Fibroblast of lung (primary cell): ENCODE data around the gene SLC17A9. TPM values are rescaled to one million over a fixed set of nuclear protein-coding genes. Genes with fewer than 3 reads are reported as not detected.

Experiments used
- DNase-seq, 2 donors: peaks; one replicate each; pipeline versions ENCODE4 v3.0.0 to v3.0.0-alpha.2; 2010; ENCODE audit warnings: low read depth in 2 of 2
- H2AFZ ChIP-seq: 2 replicates; pipeline ENCODE4 v1.5.1; 2012; ENCODE audit warnings: low read length, control low read depth, inconsistent platforms
- H3K27ac ChIP-seq: 2 replicates; pipeline ENCODE4 v1.5.1; 2011; ENCODE audit warnings: low read length, control low read depth; ENCODE audit not compliant: insufficient read depth
- H3K27me3 ChIP-seq: 2 replicates; pipeline ENCODE4 v1.5.1; 2011; ENCODE audit warnings: mild to moderate bottlenecking, low read length; ENCODE audit not compliant: control insufficient read depth, insufficient read depth
- H3K36me3 ChIP-seq: 2 replicates; pipeline ENCODE4 v1.5.1; 2011; ENCODE audit warnings: low read length; ENCODE audit not compliant: control insufficient read depth, insufficient read depth
- H3K4me1 ChIP-seq: 2 replicates; pipeline ENCODE4 v1.5.1; 2011; ENCODE audit warnings: low read length; ENCODE audit not compliant: control insufficient read depth, insufficient read depth; ENCODE audit errors: extremely low read depth
- H3K4me2 ChIP-seq: 2 replicates; pipeline ENCODE4 v1.5.1; 2011; ENCODE audit warnings: low read length, control low read depth; ENCODE audit not compliant: insufficient read depth; ENCODE audit errors: extremely low read depth
- H3K4me3 ChIP-seq, 4 experiments: fragments of 200-600 bp in 1 of 4; sonication (generic) in 1 of 4; replicated peaks in 1 of 4; 2 replicates each; pipeline ENCODE4 v1.5.1; 2011 to 2016; ENCODE audit warnings: low read length in 4 of 4, low read depth in 3 of 4, mild to moderate bottlenecking in 3 of 4, control low read depth in 2 of 4, inconsistent platforms in 1 of 4, mixed read lengths in 1 of 4; ENCODE audit not compliant: insufficient read depth in 1 of 4; ENCODE audit errors: control extremely low read depth in 1 of 4
- H3K79me2 ChIP-seq: 2 replicates; pipeline ENCODE4 v1.5.1; 2012; ENCODE audit warnings: mild to moderate bottlenecking, low read length, inconsistent platforms; ENCODE audit not compliant: control insufficient read depth, insufficient read depth
- H3K9ac ChIP-seq: 2 replicates; pipeline ENCODE4 v1.5.1; 2011; ENCODE audit warnings: mild to moderate bottlenecking, low read length, control low read depth; ENCODE audit not compliant: insufficient read depth
- H3K9me3 ChIP-seq: 2 replicates; pipeline ENCODE4 v1.5.1; 2012; ENCODE audit warnings: low read depth, low read length; ENCODE audit not compliant: control insufficient read depth, insufficient read depth
- H4K20me1 ChIP-seq: 2 replicates; pipeline ENCODE4 v1.5.1; 2011; ENCODE audit warnings: low read length; ENCODE audit not compliant: control insufficient read depth, insufficient read depth; ENCODE audit errors: extremely low read depth
- EZH2 ChIP-seq: IDR thresholded peaks from 2 replicates; pipeline ENCODE4 v1.5.1; 2012; ENCODE audit warnings: low read length, control low read depth, mild to moderate bottlenecking; ENCODE audit errors: missing control alignments
- polyA plus RNA-seq, 2 donors: library from polyadenylated mRNA; depleted of rRNA in 1 of 2; stranded (reverse) in 1 of 2; unstranded in 1 of 2; fragments of >200 nt; gene quantifications; 2 replicates each; pipeline ENCODE4 v1.2.1, GENCODE V29; 2011 to 2012; ENCODE audit warnings: missing spikeins in 1 of 2
- total RNA-seq: library from RNA; depleted of rRNA; stranded (reverse); fragments of >200 nt; gene quantifications from 2 replicates; pipeline ENCODE4 v1.2.1, GENCODE V29; 2014
- TF ChIP-seq, protein P1 (sequence below), 2 donors: IDR thresholded peaks in 1 of 2; conservative IDR thresholded peaks in 1 of 2; 1 replicate in 1 of 2; 2 replicates in 1 of 2; pipeline ENCODE4 v1.5.1; 2011 to 2012; ENCODE audit warnings: low read length in 2 of 2, control low read depth in 1 of 2, inconsistent platforms in 1 of 2, low read depth in 1 of 2, mild to moderate bottlenecking in 1 of 2

The SLC17A9 gene
- total and polyA plus RNA-seq, 2 donors (not counting 1 experiment from before 2014, with no cell fraction given), result 6.4 to 6.8 TPM

DNA sequence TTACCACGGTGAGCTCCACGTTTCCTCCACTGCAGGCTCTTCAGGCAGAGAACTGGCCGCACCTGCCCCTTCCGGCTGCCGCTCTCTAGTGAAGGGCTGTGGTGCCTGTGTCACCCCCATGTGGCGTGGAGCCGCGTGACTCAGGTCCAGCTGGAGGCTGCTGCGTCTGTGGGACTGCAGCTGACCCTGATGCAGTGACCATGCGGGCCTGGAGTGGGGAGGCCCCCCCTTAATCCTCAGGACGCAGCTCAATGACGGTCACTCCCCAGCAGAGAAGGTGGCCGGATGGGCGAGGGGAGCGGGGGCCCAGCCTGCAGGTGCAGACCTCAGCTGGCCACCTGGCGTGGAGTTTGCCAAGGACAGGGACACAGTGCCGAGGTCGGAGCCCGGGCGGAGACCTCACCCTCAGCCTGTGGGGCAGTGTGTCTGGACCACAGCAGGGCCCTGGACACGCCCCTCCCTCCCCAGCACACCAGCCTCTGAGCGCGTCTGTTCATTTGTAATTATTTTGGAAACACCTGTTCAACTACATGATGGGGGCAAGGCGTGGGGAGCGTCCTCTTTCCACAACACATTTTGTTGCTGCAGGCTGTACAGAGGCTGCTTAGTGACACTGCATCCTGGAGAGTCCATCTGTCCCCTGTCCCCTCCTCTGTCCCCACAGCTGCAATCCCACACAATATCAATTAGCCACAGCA, 43.5 kb downstream of the SLC17A9 start:
- DNase-seq, result no peak

DNA sequence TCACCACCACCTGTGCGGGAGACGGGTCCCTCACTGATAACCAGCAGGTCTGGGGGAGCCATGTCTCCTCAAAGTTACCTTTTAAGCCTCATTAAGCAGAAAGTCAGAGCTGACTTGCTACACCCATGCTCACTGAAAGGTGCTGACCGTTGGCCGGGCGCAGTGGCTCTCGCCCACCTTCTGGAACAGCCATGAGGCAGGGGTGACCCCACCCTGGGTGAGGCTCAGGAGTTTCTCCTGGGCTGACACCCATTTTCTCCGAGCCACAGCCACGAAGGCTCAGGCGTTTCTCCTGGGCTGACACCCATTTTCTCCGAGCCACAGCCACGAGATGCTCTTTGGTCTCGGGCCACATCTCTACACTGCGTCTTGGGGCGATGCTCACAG, 44.1 kb downstream of the SLC17A9 start:
- peaks cover 21% of the 10 kb centered on the region for H3K27me3 ChIP-seq
- DNase-seq, result no peak
- H3K4me3 ChIP-seq, result no peak overlapping the region
- no peaks in the 10 kb centered on the region for H3K36me3 ChIP-seq
- TF ChIP-seq, protein P1, sequence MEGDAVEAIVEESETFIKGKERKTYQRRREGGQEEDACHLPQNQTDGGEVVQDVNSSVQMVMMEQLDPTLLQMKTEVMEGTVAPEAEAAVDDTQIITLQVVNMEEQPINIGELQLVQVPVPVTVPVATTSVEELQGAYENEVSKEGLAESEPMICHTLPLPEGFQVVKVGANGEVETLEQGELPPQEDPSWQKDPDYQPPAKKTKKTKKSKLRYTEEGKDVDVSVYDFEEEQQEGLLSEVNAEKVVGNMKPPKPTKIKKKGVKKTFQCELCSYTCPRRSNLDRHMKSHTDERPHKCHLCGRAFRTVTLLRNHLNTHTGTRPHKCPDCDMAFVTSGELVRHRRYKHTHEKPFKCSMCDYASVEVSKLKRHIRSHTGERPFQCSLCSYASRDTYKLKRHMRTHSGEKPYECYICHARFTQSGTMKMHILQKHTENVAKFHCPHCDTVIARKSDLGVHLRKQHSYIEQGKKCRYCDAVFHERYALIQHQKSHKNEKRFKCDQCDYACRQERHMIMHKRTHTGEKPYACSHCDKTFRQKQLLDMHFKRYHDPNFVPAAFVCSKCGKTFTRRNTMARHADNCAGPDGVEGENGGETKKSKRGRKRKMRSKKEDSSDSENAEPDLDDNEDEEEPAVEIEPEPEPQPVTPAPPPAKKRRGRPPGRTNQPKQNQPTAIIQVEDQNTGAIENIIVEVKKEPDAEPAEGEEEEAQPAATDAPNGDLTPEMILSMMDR (conservative IDR thresholded peaks at IDR 0.05 in 1 of 2, IDR thresholded peaks at IDR 0.05 in 1 of 2; ENCODE audit: low read depth in 1 of 2, low read length in 2 of 2), result no peak
- no peak for TF ChIP-seq EZH2
- H3K27ac ChIP-seq, result no peak overlapping the region
- no peak overlapping the region for H3K9ac ChIP-seq
- no peaks in the 10 kb centered on the region for H3K9me3 ChIP-seq
- no peaks in the 10 kb centered on the region for H4K20me1 ChIP-seq
- no peaks in the 10 kb centered on the region for H3K79me2 ChIP-seq
- H3K4me2 ChIP-seq, result no peak overlapping the region
- no peak overlapping the region for H2AFZ ChIP-seq
- no peaks in the 10 kb centered on the region for H3K4me1 ChIP-seq

More for the DNA sequence above, 43.5 kb downstream of the SLC17A9 start:
- Histone ChIP-seq H3K9me3 (no peaks in the 10 kb centered on the region), H3K4me1 (no peaks in the 10 kb centered on the region), H3K27me3 (peaks cover 17% of the 10 kb centered on the region), H3K36me3 (no peaks in the 10 kb centered on the region), H3K27ac (no peak overlapping the region), H3K4me2 (no peak overlapping the region), H3K79me2 (no peaks in the 10 kb centered on the region), H3K9ac (no peak overlapping the region), H2AFZ (no peak overlapping the region), H3K4me3 (no peak overlapping the region), H4K20me1 (no peaks in the 10 kb centered on the region)
- no peak for TF ChIP-seq EZH2
- TF ChIP-seq, protein P1 (conservative IDR thresholded peaks at IDR 0.05 in 1 of 2, IDR thresholded peaks at IDR 0.05 in 1 of 2; ENCODE audit: low read depth in 1 of 2, low read length in 2 of 2), result no peak

- TF ChIP-seq, protein P1 (conservative IDR thresholded peaks at IDR 0.05 in 1 of 2, IDR thresholded peaks at IDR 0.05 in 1 of 2; ENCODE audit: low read depth in 1 of 2, low read length in 2 of 2), result no peak
- TF ChIP-seq EZH2, result no peak
- Histone ChIP-seq H4K20me1 (no peaks in the 10 kb centered on the region), H3K4me3 (no peak overlapping the region), H3K27ac (no peak overlapping the region), H3K9me3 (no peaks in the 10 kb centered on the region), H3K79me2 (no peaks in the 10 kb centered on the region), H3K36me3 (no peaks in the 10 kb centered on the region), H2AFZ (no peak overlapping the region), H3K27me3 (peaks cover 25% of the 10 kb centered on the region), H3K9ac (no peak overlapping the region), H3K4me1 (no peaks in the 10 kb centered on the region), H3K4me2 (no peak overlapping the region)
- DNase-seq, result no peak
Measured at GRCh38 chr20:62997417-62998035, 45.0 kb downstream of the SLC17A9 start.
